HG02623 (cell line): ENCODE results near the gene GTF2IRD1.
"Not testable (repeated sequence)": the region's sequence is repeated elsewhere in the genome, so short reads cannot be mapped to it uniquely, and the experiment has no call there.

ENCODE experiments used
- ATAC-seq: cut with Tn5 transposase; IDR thresholded peaks from one replicate; pipeline ENCODE4 v1.9.1; 2021; ENCODE audit warnings: moderate library complexity; ENCODE audit not compliant: unreplicated experiment

GTF2IRD1 gene

DNA sequence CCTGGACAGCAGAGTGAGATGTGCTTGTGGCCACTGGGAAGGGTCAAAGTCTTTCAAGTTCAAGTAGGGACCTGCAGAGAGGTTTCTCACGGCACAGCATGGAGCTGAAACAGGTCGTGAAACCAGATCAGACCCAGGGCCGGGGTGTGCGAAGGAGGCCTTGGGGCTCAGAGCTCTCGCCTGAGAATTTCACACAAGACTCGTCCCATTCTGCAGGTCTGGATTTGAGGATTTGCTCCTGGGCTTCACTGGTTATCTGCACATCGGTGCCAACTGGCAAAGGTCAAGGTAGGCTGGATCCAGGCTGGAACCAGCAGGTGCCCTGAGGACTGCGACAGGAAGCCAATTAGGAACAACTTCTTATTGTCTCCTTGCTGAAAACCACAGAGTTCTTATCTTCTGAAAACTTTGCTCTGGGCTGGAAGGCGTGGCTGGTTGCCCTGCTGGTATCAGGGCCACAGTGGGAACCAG lies 179.8 kb downstream of the GTF2IRD1 start:
- no peak for ATAC-seq

DNA sequence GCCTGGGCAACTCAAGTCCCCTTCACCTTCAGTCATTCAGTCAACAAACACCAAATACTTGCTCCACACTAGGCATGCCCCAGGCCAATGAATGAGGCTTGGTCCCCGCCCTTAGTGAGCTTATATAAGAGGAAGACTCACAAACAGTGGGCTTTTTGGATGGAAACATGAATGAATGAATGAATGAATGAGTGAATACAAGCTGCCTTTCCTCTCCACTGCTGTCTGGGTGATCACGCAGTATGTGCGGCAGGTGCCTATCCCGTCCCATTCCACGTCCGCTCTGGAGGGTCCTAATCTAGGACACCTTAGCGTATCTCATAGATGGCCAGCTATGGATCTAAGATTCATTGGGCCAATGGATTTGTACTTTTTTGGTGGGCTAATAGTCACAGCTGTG lies 184.0 kb downstream of the GTF2IRD1 start:
- no peak for ATAC-seq

DNA sequence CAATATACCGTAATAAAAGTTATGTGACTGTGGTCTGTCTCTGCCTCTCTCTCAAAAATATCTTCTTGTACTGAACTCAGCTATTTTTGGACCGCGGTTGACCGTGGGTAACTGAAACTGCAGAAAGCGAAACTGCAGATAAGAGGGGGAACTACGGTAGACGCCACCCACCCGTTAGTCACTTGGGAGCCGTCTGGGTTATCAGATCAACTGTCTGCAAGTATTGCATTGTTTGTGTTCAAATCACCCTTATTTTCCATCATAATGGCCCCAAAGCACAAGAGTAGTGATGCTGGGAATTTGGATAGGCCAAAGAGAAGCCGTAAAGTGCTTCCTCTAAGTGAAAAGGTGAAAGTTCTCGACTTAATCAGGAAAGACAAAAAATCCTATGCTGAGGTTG lies 196.3 kb downstream of the GTF2IRD1 start:
- ATAC-seq: peak; percentile 82

DNA sequence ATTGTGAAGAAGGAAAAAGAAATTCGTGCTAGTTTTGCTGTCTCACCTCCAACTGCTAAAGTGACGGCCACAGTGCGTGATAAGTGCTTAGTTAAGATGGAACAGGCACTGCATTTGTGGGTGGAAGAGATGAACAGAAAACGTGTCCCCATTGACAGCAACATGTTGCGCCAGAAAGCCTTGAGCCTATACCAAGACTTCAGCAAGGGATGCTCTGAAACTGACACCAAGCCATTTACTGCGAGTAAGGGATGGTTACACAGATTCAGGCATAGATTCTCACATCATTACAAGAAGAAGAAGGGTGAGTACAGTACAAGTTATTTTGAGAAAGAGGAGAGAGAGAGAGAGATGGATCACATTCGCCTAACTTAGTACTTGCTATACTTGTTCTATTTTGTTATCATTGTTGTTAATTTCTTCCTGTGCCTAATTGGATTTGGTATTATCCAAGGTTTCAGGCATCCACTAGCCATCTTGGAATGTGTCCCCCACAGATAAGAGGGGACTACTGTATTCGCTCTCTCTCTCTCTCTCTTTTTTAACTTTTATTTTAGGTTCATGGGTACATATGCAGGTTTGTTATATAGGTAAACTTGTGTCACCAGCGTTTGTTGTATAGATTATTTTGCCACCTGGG lies 196.9 kb downstream of the GTF2IRD1 start:
- peak; percentile 56 for ATAC-seq

DNA sequence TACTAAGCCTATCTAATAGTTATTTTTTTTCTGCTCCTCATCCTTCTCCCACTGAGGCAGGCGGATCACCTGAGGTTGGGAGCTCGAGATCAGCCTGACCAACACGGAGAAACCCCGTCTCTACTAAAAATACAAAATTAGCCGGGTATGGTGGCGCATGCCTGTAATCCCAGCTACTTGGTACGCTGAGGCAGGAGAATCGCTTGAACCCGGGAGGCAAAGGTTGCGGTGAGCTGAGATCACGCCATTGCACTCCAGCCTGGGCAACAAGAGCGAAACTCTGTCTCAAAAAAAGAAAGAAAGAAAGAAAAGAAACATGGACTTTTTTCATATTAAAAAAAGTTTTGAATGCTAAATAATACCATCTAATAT lies 197.4 kb downstream of the GTF2IRD1 start:
- not testable (repeated sequence) for ATAC-seq
